K562 (cell line): Measurements from ENCODE around the gene MPND. TPM values are rescaled to one million over a fixed set of nuclear protein-coding genes. Genes with fewer than 3 reads are reported as not detected.

ENCODE experiments used
- FOXK2 ChIP-seq, 2 experiments: fragments of 450-650 bp; IDR thresholded peaks in 1 of 2; conservative IDR thresholded peaks in 1 of 2; 2 replicates each; pipeline ENCODE4 v1.6.1; 2016; ENCODE audit warnings: low read depth in 2 of 2, mild to moderate bottlenecking in 1 of 2
- FOXP4 ChIP-seq: sonication (generic); formaldehyde crosslinking; IDR thresholded peaks from 2 replicates; pipeline ENCODE4 v1.8.0; 2022; ENCODE audit warnings: mild to moderate bottlenecking, missing genetic modification reagents, borderline replicate concordance
- POLR2B ChIP-seq: fragments of 450-650 bp; IDR thresholded peaks from 2 replicates; pipeline ENCODE4 v1.6.1; 2018; ENCODE audit warnings: low read depth; ENCODE audit not compliant: partially characterized antibody
- POLR2G ChIP-seq: fragments of 200-400 bp; formaldehyde crosslinking; IDR thresholded peaks from 2 replicates; pipeline ENCODE4 v1.6.1; 2017; ENCODE audit warnings: low read depth, mild to moderate bottlenecking, antibody characterized with exemption, low read length, moderate library complexity
- RFX5 ChIP-seq: IDR thresholded peaks from 2 replicates; pipeline ENCODE4 v1.6.1; 2011; ENCODE audit warnings: low read depth, mild to moderate bottlenecking, improper control_type of control experiment, low read length
- TGIF2 ChIP-seq: sonication (generic); formaldehyde crosslinking; IDR thresholded peaks from 2 replicates; pipeline ENCODE4 v1.8.1; 2022; ENCODE audit warnings: mild to moderate bottlenecking, missing genetic modification reagents, moderate library complexity
- TOE1 ChIP-seq, 2 experiments: fragments of 450-650 bp in 1 of 2; sonication (generic) in 1 of 2; formaldehyde crosslinking in 1 of 2; IDR thresholded peaks; 2 replicates each; pipeline versions ENCODE4 v1.7.1 to v1.8.0; 2016 to 2022; ENCODE audit warnings: borderline replicate concordance in 2 of 2, mild to moderate bottlenecking in 2 of 2, antibody characterized with exemption in 1 of 2, inconsistent platforms in 1 of 2, low read depth in 1 of 2, missing genetic modification reagents in 1 of 2, moderate library complexity in 1 of 2
- ZKSCAN3 ChIP-seq: fragments of 250-450 bp; sonication (Bioruptor Pico); IDR thresholded peaks from 2 replicates; pipeline ENCODE4 v1.4.0; 2020
- polyA plus RNA-seq, 8 experiments: library from polyadenylated mRNA; depleted of rRNA in 4 of 8; stranded (reverse) in 5 of 8; unstranded in 3 of 8; fragments of >200 nt; fragmentation: Nextera tagmentation in 2 of 8; fragmentation: Illumina TruSeq in 1 of 8; extraction: Ambion mirVana in 2 of 8; extraction: Trizol in 1 of 8; gene quantifications; 2 replicates each; pipeline versions ENCODE4 v1.2.1 to v1.2.3, GENCODE V29; 2011 to 2014; ENCODE audit warnings: inconsistent platforms in 1 of 8, missing spikeins in 1 of 8
- total RNA-seq, 7 experiments: library from RNA; depleted of rRNA in 6 of 7; stranded (reverse); fragments of >200 nt in 6 of 7; fragmentation: Illumina TruSeq in 2 of 7; extraction: Trizol in 2 of 7; gene quantifications; 2 replicates each; pipeline versions ENCODE4 v1.2.1 to v1.2.3, GENCODE V29; 2011 to 2021; ENCODE audit warnings: low replicate concordance in 1 of 7
- TF ChIP-seq, protein P1 (sequence below): fragments of 450-650 bp; formaldehyde crosslinking; IDR thresholded peaks from 2 replicates; pipeline ENCODE4 v1.4.0; 2022; ENCODE audit warnings: mild to moderate bottlenecking, moderate library complexity
- TF ChIP-seq, protein P2 (sequence below), 2 experiments: fragments of 450-650 bp in 1 of 2; sonication (generic) in 1 of 2; formaldehyde crosslinking in 1 of 2; IDR thresholded peaks; 2 replicates each; pipeline versions ENCODE4 v1.7.1 to v1.9.0; 2016 to 2022; ENCODE audit warnings: inconsistent platforms in 1 of 2, mild to moderate bottlenecking in 1 of 2, missing genetic modification reagents in 1 of 2
- TF ChIP-seq, protein P3 (sequence below): fragments of 250-450 bp; sonication (Bioruptor Pico); IDR thresholded peaks from 2 replicates; pipeline ENCODE4 v1.8.0; 2022; ENCODE audit warnings: inconsistent platforms

MPND gene
- total and polyA plus RNA-seq, 9 of the 15 experiments (the other 6 are each of a cell fraction or from before 2014, with no cell fraction given), result 0.25 to 14.0 (median 3.9) TPM

DNA sequence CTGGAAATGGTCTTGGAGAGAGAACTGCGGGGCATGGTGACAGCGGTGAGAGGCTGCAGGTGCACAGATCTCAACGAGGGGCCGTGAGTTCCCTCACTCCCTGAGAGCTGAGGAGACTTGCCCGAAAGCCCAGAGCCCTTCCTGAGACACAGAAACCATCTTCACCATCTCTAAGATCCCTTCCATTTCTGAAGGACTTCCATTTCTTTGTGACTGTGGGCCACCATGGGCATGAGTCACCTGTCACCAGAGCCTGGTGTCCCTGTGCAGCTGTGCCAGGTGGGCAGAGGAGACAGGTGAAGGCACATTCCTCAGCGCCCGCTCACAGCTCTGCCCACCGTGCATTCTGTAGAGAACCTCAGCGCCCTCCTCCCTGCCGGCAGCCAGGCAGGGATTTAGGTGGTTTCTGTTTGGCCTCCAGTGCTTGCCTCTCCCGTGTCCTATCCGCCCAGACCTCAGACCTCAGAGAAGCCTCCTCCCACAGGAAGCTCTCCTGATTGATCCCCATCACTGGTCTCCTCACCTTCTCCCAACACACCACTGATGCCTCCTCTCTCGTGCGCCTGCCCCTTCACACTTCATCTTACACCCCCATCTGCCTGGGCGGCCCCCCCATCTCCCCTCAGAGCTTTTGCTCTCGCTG is 32.8 kb downstream of the MPND start (continued):
- TF ChIP-seq FOXK2 (conservative IDR thresholded peaks at IDR 0.05 in 1 of 2, IDR thresholded peaks at IDR 0.05 in 1 of 2; ENCODE audit: low read depth in 2 of 2) (no peak), TOE1 (IDR thresholded peaks at IDR 0.05; ENCODE audit: borderline replicate concordance) (0 out of 2 replicates have a peak, but pooled peaks have one; percentile 25), TOE1 (CRISPR knock-in tag; IDR thresholded peaks at IDR 0.05; ENCODE audit: borderline replicate concordance, low read depth) (no peak), FOXP4 (CRISPR knock-in tag) (no peak), RFX5 (no peak), POLR2B (no peak), POLR2G (0 out of 2 replicates have a peak, but pooled peaks have one; percentile 18), TGIF2 (CRISPR knock-in tag) (no peak), ZKSCAN3 (CRISPR knock-in tag) (no peak)
- TF ChIP-seq, protein P1, sequence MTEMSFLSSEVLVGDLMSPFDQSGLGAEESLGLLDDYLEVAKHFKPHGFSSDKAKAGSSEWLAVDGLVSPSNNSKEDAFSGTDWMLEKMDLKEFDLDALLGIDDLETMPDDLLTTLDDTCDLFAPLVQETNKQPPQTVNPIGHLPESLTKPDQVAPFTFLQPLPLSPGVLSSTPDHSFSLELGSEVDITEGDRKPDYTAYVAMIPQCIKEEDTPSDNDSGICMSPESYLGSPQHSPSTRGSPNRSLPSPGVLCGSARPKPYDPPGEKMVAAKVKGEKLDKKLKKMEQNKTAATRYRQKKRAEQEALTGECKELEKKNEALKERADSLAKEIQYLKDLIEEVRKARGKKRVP (CRISPR knock-in tag), result peak; percentile 74
- TF ChIP-seq, protein P2, sequence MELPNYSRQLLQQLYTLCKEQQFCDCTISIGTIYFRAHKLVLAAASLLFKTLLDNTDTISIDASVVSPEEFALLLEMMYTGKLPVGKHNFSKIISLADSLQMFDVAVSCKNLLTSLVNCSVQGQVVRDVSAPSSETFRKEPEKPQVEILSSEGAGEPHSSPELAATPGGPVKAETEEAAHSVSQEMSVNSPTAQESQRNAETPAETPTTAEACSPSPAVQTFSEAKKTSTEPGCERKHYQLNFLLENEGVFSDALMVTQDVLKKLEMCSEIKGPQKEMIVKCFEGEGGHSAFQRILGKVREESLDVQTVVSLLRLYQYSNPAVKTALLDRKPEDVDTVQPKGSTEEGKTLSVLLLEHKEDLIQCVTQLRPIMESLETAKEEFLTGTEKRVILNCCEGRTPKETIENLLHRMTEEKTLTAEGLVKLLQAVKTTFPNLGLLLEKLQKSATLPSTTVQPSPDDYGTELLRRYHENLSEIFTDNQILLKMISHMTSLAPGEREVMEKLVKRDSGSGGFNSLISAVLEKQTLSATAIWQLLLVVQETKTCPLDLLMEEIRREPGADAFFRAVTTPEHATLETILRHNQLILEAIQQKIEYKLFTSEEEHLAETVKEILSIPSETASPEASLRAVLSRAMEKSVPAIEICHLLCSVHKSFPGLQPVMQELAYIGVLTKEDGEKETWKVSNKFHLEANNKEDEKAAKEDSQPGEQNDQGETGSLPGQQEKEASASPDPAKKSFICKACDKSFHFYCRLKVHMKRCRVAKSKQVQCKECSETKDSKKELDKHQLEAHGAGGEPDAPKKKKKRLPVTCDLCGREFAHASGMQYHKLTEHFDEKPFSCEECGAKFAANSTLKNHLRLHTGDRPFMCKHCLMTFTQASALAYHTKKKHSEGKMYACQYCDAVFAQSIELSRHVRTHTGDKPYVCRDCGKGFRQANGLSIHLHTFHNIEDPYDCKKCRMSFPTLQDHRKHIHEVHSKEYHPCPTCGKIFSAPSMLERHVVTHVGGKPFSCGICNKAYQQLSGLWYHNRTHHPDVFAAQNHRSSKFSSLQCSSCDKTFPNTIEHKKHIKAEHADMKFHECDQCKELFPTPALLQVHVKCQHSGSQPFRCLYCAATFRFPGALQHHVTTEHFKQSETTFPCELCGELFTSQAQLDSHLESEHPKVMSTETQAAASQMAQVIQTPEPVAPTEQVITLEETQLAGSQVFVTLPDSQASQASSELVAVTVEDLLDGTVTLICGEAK (IDR thresholded peaks at IDR 0.05), result 0 out of 2 replicates have a peak, but pooled peaks have one; percentile 16
- TF ChIP-seq, protein P2 (CRISPR knock-in tag; IDR thresholded peaks at IDR 0.05), result no peak
- TF ChIP-seq, protein P3, sequence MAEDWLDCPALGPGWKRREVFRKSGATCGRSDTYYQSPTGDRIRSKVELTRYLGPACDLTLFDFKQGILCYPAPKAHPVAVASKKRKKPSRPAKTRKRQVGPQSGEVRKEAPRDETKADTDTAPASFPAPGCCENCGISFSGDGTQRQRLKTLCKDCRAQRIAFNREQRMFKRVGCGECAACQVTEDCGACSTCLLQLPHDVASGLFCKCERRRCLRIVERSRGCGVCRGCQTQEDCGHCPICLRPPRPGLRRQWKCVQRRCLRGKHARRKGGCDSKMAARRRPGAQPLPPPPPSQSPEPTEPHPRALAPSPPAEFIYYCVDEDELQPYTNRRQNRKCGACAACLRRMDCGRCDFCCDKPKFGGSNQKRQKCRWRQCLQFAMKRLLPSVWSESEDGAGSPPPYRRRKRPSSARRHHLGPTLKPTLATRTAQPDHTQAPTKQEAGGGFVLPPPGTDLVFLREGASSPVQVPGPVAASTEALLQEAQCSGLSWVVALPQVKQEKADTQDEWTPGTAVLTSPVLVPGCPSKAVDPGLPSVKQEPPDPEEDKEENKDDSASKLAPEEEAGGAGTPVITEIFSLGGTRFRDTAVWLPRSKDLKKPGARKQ (CRISPR knock-in tag), result no peak
